ENCODE data around the gene NRIP1. TPM values are rescaled to one million over a fixed set of nuclear protein-coding genes. Genes with fewer than 3 reads are reported as not detected.
"Not testable (repeated sequence)": the region's sequence is repeated elsewhere in the genome, so short reads cannot be mapped to it uniquely, and the experiment has no call there.

Gene NRIP1
- total and polyA plus RNA-seq, 2 experiments from 2014 or later, result 9.1 to 16.8 TPM

DNA sequence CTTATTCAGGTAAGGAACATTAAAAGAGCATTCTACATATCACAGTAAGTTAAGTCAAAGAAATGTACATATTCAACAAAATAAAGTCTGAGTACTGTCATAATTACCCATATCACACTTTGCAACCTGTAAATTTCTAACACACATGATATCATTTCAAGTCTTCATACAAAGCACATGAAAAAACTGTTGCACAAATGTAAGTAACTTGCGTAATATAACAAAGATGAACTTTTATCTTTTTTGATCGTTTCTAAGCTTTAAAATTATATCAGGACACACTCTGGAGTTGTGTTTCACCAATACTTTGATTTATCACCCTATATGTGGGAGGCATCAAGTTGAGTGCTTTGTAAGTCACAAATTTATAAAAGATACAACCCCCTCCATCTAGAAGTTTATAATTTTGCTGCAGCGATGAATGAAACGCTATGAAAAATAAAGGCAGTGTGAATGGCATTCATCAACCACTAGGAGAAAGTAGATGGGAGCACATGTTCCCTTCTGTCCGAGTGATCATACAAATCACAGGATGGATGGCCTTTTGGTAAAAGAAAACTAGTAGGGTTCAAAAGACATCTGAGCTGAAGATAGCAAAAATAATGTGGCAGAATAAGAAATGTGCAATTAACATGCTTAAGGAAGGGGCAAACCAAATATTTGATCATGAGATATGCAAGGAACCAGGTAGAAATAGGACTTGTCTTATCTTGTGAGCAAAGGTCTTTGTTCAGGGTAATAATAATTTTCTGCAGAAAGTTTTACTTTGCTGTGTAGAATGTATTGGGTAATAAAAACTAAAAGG is 27.5 kb downstream of the NRIP1 start:
- no peaks in the 10 kb centered on the region for H3K9me3 ChIP-seq (ENCODE audit: low read depth)
- no peak overlapping the region for H3K27ac ChIP-seq
- no peak overlapping the region for H3K4me3 ChIP-seq
- H3K27me3 ChIP-seq, result no peaks in the 10 kb centered on the region
- H3K4me1 ChIP-seq (ENCODE audit: low read depth), result no peaks in the 10 kb centered on the region
- DNase-seq (ENCODE audit: low read depth in 1 of 2, low spot score in 1 of 2), result no peak
- H3K36me3 ChIP-seq, result no peaks in the 10 kb centered on the region
- TF ChIP-seq, protein P1, sequence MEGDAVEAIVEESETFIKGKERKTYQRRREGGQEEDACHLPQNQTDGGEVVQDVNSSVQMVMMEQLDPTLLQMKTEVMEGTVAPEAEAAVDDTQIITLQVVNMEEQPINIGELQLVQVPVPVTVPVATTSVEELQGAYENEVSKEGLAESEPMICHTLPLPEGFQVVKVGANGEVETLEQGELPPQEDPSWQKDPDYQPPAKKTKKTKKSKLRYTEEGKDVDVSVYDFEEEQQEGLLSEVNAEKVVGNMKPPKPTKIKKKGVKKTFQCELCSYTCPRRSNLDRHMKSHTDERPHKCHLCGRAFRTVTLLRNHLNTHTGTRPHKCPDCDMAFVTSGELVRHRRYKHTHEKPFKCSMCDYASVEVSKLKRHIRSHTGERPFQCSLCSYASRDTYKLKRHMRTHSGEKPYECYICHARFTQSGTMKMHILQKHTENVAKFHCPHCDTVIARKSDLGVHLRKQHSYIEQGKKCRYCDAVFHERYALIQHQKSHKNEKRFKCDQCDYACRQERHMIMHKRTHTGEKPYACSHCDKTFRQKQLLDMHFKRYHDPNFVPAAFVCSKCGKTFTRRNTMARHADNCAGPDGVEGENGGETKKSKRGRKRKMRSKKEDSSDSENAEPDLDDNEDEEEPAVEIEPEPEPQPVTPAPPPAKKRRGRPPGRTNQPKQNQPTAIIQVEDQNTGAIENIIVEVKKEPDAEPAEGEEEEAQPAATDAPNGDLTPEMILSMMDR (IDR thresholded peaks at IDR 0.05; ENCODE audit: low read depth, low read length), result no peak

DNA sequence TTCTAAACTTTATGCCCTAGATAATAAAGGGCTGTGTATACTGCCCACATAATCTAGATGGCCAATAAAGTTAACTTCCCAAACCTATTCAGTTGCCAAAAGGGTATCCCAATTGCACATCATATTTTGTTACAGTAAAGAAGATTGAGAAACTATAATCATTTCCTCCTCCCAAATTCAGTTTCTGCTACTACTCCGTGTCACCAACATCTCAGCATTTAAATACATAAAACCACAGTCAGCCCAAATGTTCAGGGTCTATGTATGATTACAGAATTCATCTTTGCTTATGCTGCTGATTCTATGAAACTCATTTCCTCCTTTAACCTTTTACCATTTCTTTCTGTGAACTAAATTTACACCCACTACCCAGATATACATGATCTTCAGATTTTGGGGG is 28.6 kb downstream of the NRIP1 start:
- H3K36me3 ChIP-seq, result no peaks in the 10 kb centered on the region
- H3K4me1 ChIP-seq (ENCODE audit: low read depth), result no peaks in the 10 kb centered on the region
- no peaks in the 10 kb centered on the region for H3K9me3 ChIP-seq (ENCODE audit: low read depth)
- no peak for DNase-seq (ENCODE audit: low read depth in 1 of 2, low spot score in 1 of 2)
- no peak overlapping the region for H3K4me3 ChIP-seq
- no peaks in the 10 kb centered on the region for H3K27me3 ChIP-seq
- TF ChIP-seq, protein P1 (IDR thresholded peaks at IDR 0.05; ENCODE audit: low read depth, low read length), result no peak
- H3K27ac ChIP-seq, result no peak overlapping the region

DNA sequence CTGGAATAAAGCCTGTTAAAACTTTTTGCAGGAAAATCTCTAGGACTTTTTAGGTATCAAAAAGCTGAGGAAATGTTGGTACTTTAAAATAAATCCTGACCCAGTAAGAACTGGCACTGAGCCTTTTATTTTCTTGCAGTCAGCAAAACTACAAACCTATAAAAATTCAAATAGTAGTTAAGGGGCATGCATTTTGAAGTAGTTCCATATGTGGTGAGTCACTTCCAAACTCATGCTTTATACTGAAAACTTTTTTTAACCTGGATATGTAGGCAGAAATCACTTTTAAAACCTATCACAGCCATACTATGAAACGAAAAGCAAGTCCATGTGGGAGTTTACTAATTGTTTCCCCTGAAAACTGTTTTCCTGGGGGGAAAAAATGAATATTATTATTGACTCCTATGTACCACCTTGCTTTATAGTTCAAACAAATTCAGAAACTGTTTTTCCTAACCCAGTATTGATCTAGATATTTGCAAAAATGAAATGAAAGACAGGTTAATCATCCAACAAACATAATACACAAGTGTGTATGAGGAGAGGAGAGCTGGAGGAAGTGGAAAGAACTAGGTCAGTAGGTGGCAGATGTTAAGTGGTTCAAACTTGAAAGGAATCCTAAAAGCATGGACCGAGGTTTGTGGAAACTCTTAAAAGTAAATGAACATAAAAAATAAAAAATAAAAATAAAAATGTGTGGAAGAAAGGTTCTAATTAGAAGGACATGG is 30.5 kb downstream of the NRIP1 start:
- H3K9me3 ChIP-seq (ENCODE audit: low read depth), result no peaks in the 10 kb centered on the region
- peak; percentile 25 to 46 for DNase-seq (ENCODE audit: low read depth in 1 of 2, low spot score in 1 of 2)
- H3K27me3 ChIP-seq, result no peaks in the 10 kb centered on the region
- H3K4me1 ChIP-seq (ENCODE audit: low read depth), result no peaks in the 10 kb centered on the region
- H3K27ac ChIP-seq, result peak overlapping the region; percentile 36
- TF ChIP-seq, protein P1 (IDR thresholded peaks at IDR 0.05; ENCODE audit: low read depth, low read length), result no peak
- no peak overlapping the region for H3K4me3 ChIP-seq
- H3K36me3 ChIP-seq, result no peaks in the 10 kb centered on the region

DNA sequence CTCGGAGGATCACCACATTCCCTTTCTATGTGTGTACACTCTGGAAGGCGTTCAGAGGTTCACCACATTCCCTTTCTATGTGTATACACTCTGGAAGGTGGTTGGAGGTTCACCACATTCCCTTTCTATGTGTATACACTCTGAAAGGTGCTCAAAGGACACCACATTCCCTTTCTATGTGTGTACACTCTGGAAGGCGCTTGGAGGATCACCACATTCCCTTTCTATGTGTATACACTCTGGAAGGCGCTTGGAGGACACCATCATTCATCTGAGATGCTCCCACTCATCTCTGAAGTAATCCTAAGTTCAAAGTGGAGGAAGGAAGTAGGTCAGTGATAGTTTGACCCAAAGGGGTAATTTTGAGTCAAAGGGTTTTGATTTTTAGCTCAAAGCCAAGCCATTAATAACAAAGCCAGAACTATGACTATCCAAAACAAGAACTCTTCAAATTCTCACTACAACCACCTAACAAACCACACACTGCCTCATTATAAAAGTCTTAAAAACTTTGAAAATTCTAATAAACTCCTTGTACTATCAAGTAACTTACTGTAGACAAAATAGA is 32.9 kb downstream of the NRIP1 start:
- DNase-seq (ENCODE audit: low read depth in 1 of 2, low spot score in 1 of 2), result no peak
- H3K27ac ChIP-seq, result no peak overlapping the region
- H3K4me1 ChIP-seq (ENCODE audit: low read depth), result no peaks in the 10 kb centered on the region
- no peaks in the 10 kb centered on the region for H3K9me3 ChIP-seq (ENCODE audit: low read depth)
- TF ChIP-seq, protein P1 (IDR thresholded peaks at IDR 0.05; ENCODE audit: low read depth, low read length), result no peak
- no peak overlapping the region for H3K4me3 ChIP-seq
- no peaks in the 10 kb centered on the region for H3K36me3 ChIP-seq
- no peaks in the 10 kb centered on the region for H3K27me3 ChIP-seq

DNA sequence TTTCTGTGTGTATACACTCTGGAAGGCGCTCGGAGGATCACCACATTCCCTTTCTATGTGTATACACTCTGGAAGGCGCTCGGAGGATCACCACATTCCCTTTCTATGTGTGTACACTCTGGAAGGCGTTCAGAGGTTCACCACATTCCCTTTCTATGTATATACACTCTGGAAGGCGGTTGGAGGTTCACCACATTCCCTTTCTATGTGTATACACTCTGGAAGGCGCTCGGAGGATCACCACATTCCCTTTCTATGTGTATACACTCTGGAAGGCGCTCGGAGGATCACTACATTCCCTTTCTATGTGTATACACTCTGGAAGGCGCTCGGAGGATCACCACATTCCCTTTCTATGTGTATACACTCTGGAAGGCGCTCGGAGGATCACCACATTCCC is 33.4 kb downstream of the NRIP1 start:
- H3K27me3 ChIP-seq; DNase-seq (ENCODE audit: low read depth in 1 of 2, low spot score in 1 of 2); H3K4me1 ChIP-seq (ENCODE audit: low read depth); H3K36me3 ChIP-seq; H3K9me3 ChIP-seq (ENCODE audit: low read depth); H3K27ac ChIP-seq; H3K4me3 ChIP-seq: not testable (repeated sequence)

DNA sequence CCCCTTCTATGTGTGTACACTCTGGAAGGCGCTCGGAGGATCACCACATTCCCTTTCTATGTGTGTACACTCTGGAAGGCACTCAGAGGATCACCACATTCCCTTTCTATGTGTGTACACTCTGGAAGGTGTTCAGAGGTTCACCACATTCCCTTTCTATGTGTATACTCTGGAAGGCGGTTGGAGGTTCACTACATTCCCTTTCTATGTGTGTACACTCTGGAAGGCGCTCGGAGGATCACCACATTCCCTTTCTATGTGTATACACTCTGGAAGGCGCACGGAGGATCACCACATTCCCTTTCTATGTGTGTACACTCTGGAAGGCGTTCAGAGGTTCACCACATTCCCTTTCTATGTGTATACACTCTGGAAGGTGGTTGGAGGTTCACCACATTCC is 33.9 kb downstream of the NRIP1 start:
- not testable (repeated sequence) for H3K4me1 ChIP-seq (ENCODE audit: low read depth); DNase-seq (ENCODE audit: low read depth in 1 of 2, low spot score in 1 of 2); H3K36me3 ChIP-seq; H3K27ac ChIP-seq; H3K4me3 ChIP-seq; H3K27me3 ChIP-seq; H3K9me3 ChIP-seq (ENCODE audit: low read depth)

Measured in cardiac muscle cell (in vitro differentiated cells and primary cell).